IPS-18c (cell line): ENCODE data around the gene SPECC1.
"Not testable (repeated sequence)": the region's sequence is repeated elsewhere in the genome, so short reads cannot be mapped to it uniquely, and the experiment has no call there.

Experiments used
- H3K4me3 ChIP-seq: 2 replicates; pipeline ENCODE4 v1.7.0; 2013; ENCODE audit warnings: low read depth, mild to moderate bottlenecking, low read length, moderate library complexity; ENCODE audit not compliant: insufficient read depth
- H3K9me3 ChIP-seq: one replicate; pipeline ENCODE4 v1.6.1; 2013; ENCODE audit warnings: mild to moderate bottlenecking, low read length, moderate library complexity; ENCODE audit not compliant: control insufficient read depth, insufficient read depth

The SPECC1 gene

GRCh38 chr17:20133517-20133916, 124.4 kb downstream of the SPECC1 start:
- H3K4me3 ChIP-seq = no peak overlapping the region
- peaks cover 2% of the 10 kb centered on the region for H3K9me3 ChIP-seq

GRCh38 chr17:20141198-20141972, 132.2 kb downstream of the SPECC1 start:
- H3K9me3 ChIP-seq = no peaks in the 10 kb centered on the region
- H3K4me3 ChIP-seq = no peak overlapping the region

GRCh38 chr17:20142268-20142667, 133.1 kb downstream of the SPECC1 start:
- no peak overlapping the region for H3K4me3 ChIP-seq
- no peaks in the 10 kb centered on the region for H3K9me3 ChIP-seq

GRCh38 chr17:20143740-20144139, 134.6 kb downstream of the SPECC1 start:
- Histone ChIP-seq H3K9me3 (no peaks in the 10 kb centered on the region), H3K4me3 (no peak overlapping the region)

GRCh38 chr17:20145567-20145966, 136.4 kb downstream of the SPECC1 start:
- H3K4me3 ChIP-seq = no peak overlapping the region
- H3K9me3 ChIP-seq = no peaks in the 10 kb centered on the region

- Histone ChIP-seq H3K4me3 (no peak overlapping the region), H3K9me3 (no peaks in the 10 kb centered on the region)
Measured at GRCh38 chr17:20149251-20149650, 140.1 kb downstream of the SPECC1 start.

GRCh38 chr17:20151174-20151573, 142.0 kb downstream of the SPECC1 start:
- H3K9me3 ChIP-seq = no peaks in the 10 kb centered on the region
- H3K4me3 ChIP-seq = no peak overlapping the region

GRCh38 chr17:20153231-20153630, 144.1 kb downstream of the SPECC1 start:
- Histone ChIP-seq H3K4me3 (no peak overlapping the region), H3K9me3 (no peaks in the 10 kb centered on the region)

GRCh38 chr17:20154286-20155000, 145.3 kb downstream of the SPECC1 start:
- H3K4me3 ChIP-seq = no peak overlapping the region
- H3K9me3 ChIP-seq = no peaks in the 10 kb centered on the region

GRCh38 chr17:20155258-20156195, 146.4 kb downstream of the SPECC1 start:
- H3K9me3 ChIP-seq = no peaks in the 10 kb centered on the region
- peak overlapping the region; percentile 86 for H3K4me3 ChIP-seq

- Histone ChIP-seq H3K9me3 (no peaks in the 10 kb centered on the region), H3K4me3 (peak overlapping the region; percentile 86)
Measured at GRCh38 chr17:20156196-20157000, 147.2 kb downstream of the SPECC1 start.

- H3K9me3 ChIP-seq = no peaks in the 10 kb centered on the region
- peak overlapping the region; percentile 86 for H3K4me3 ChIP-seq
Measured at GRCh38 chr17:20157001-20157310, 147.8 kb downstream of the SPECC1 start.

- H3K9me3 ChIP-seq = no peaks in the 10 kb centered on the region
- H3K4me3 ChIP-seq = no peak overlapping the region; the same call in 1 of the 2 replicates
Measured at GRCh38 chr17:20158580-20158979, 149.4 kb downstream of the SPECC1 start.

GRCh38 chr17:20159406-20160069, 150.4 kb downstream of the SPECC1 start:
- no peak overlapping the region for H3K4me3 ChIP-seq
- no peaks in the 10 kb centered on the region for H3K9me3 ChIP-seq

- H3K9me3 ChIP-seq, H3K4me3 ChIP-seq: not testable (repeated sequence)
Measured at GRCh38 chr17:20165516-20165915, 156.4 kb downstream of the SPECC1 start.

- Histone ChIP-seq H3K9me3 (no peaks in the 10 kb centered on the region), H3K4me3 (no peak overlapping the region)
Measured at GRCh38 chr17:20170085-20170484, 160.9 kb downstream of the SPECC1 start.
